CD8-positive, alpha-beta memory T cell (primary cell): Measurements from ENCODE around the gene CCDC172. TPM values are rescaled to one million over a fixed set of nuclear protein-coding genes. Genes with fewer than 3 reads are reported as not detected.

Experiments used
- CTCF ChIA-PET: fragments of 350-600 bp; sonication (Branson Sonifier 250); formaldehyde crosslinking; loops from one replicate; lab custom pipeline; 2021; ENCODE audit warnings: antibody characterized with exemption; lab: Charles Lee
- POLR2A ChIA-PET: fragments of 350-600 bp; sonication (Branson Sonifier 250); formaldehyde crosslinking; loops from one replicate; lab custom pipeline; 2021; ENCODE audit warnings: antibody characterized with exemption; lab: Charles Lee
- DNase-seq, 5 donors: peaks; one replicate each; pipeline versions ENCODE4 v3.0.0 to v3.0.0-alpha.2; 2020 to 2022; ENCODE audit warnings: mixed read lengths in 1 of 5
- H3K27ac ChIP-seq: one replicate; pipeline ENCODE4 v1.7.0; 2013; ENCODE audit warnings: low read depth, mild to moderate bottlenecking, low read length, moderate library complexity
- H3K27me3 ChIP-seq: 2 replicates; pipeline ENCODE4 v1.7.0; 2013; ENCODE audit warnings: low read length, mild to moderate bottlenecking; ENCODE audit not compliant: insufficient read depth, poor library complexity, severe bottlenecking
- H3K36me3 ChIP-seq: 2 replicates; pipeline ENCODE4 v1.7.0; 2013; ENCODE audit warnings: mild to moderate bottlenecking, low read length, moderate library complexity; ENCODE audit not compliant: insufficient read depth
- H3K4me1 ChIP-seq: 2 replicates; pipeline ENCODE4 v1.7.0; 2013; ENCODE audit warnings: mild to moderate bottlenecking, low read length, moderate library complexity; ENCODE audit not compliant: insufficient read depth
- H3K4me3 ChIP-seq: 2 replicates; pipeline ENCODE4 v1.7.0; 2013; ENCODE audit warnings: mild to moderate bottlenecking, low read length
- H3K9me3 ChIP-seq: 2 replicates; pipeline ENCODE4 v1.7.0; 2013; ENCODE audit warnings: mild to moderate bottlenecking, low read length
- H3K27ac Mint-ChIP-seq, 8 donors: one replicate each; pipeline ENCODE4 v1.8.0; 2020 to 2021; ENCODE audit warnings: mixed read lengths in 8 of 8, mild to moderate bottlenecking in 6 of 8, inconsistent platforms in 3 of 8, moderate library complexity in 3 of 8
- H3K27me3 Mint-ChIP-seq, 2 donors: one replicate each; pipeline ENCODE4 v1.8.0; 2020 to 2021; ENCODE audit warnings: mixed read lengths in 2 of 2, mild to moderate bottlenecking in 1 of 2, moderate library complexity in 1 of 2
- H3K36me3 Mint-ChIP-seq, 3 donors: one replicate each; pipeline ENCODE4 v1.8.0; 2020 to 2021; ENCODE audit warnings: mixed read lengths in 3 of 3, inconsistent platforms in 1 of 3, mild to moderate bottlenecking in 1 of 3
- H3K4me1 Mint-ChIP-seq, 3 donors: one replicate each; pipeline ENCODE4 v1.8.0; 2020 to 2021; ENCODE audit warnings: mixed read lengths in 3 of 3, inconsistent platforms in 1 of 3, mild to moderate bottlenecking in 1 of 3
- H3K4me3 Mint-ChIP-seq, 7 donors: one replicate each; pipeline ENCODE4 v1.8.0; 2020 to 2021; ENCODE audit warnings: mixed read lengths in 7 of 7, mild to moderate bottlenecking in 6 of 7, moderate library complexity in 4 of 7, inconsistent platforms in 2 of 7
- H3K9me3 Mint-ChIP-seq, 5 donors: one replicate each; pipeline ENCODE4 v1.8.0; 2020 to 2022; ENCODE audit warnings: mixed read lengths in 5 of 5, mild to moderate bottlenecking in 3 of 5, moderate library complexity in 2 of 5, inconsistent platforms in 1 of 5
- polyA plus RNA-seq: library from polyadenylated mRNA; unstranded; fragments of 300-500 nt; fragmentation: Illumina TruSeq; gene quantifications from one replicate; pipeline ENCODE4 v1.2.3, GENCODE V29; 2021
- total RNA-seq, 2 experiments: library from RNA; stranded (reverse); gene quantifications; one replicate each; pipeline ENCODE4 v1.2.3, GENCODE V29; 2021

Gene CCDC172
- total and polyA plus RNA-seq, 3 experiments from 2014 or later, result not detected

GRCh38 chr10:116296291-116296721 is 27.9 kb upstream of the CCDC172 start:
- H3K9me3 Mint-ChIP-seq, result peaks cover 0 to 8% (median 0%) of the 10 kb centered on the region in 5 donors
- Histone ChIP-seq H3K27ac (no peak overlapping the region), H3K4me1 (no peaks in the 10 kb centered on the region), H3K27me3 (no peaks in the 10 kb centered on the region), H3K4me3 (no peak overlapping the region), H3K9me3 (no peaks in the 10 kb centered on the region), H3K36me3 (no peaks in the 10 kb centered on the region)
- no peak overlapping the region for H3K27ac Mint-ChIP-seq
- H3K27me3 Mint-ChIP-seq, result peaks cover 0 to 2% of the 10 kb centered on the region in 2 donors
- no peak overlapping the region for H3K4me3 Mint-ChIP-seq
- no peak for DNase-seq
- H3K36me3 Mint-ChIP-seq, result peaks cover 0 to 1% (median 0%) of the 10 kb centered on the region in 3 donors
- CTCF ChIA-PET, result no interaction called here
- H3K4me1 Mint-ChIP-seq, result no peaks in the 10 kb centered on the region
- POLR2A ChIA-PET, result no interaction called here

DNA sequence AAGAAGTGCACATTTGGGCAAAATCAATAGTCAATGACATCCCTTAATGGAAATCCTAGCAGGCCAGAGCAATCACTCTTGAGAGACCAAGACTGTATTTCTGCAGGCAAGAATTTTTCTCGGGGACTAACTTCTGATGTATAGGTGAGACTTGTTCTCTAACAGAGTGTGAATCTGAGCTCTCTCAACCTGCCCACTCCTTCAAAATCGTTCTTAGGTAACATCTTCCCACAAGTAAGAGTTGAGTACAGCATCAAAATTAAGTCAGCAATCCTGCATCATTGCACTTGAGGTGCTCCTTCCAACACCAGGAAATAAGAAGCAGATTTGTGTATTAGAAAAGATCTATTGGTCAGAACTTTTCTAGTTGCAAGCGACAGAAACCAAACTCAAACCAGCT is 25.7 kb upstream of the CCDC172 start:
- H3K9me3 ChIP-seq, result no peaks in the 10 kb centered on the region
- Mint-ChIP-seq H3K36me3 (peaks cover 0 to 1% (median 0%) of the 10 kb centered on the region in 3 donors), H3K4me3 (no peak overlapping the region), H3K9me3 (peaks cover 2 to 18% (median 6%) of the 10 kb centered on the region in 5 donors), H3K27ac (no peak overlapping the region), H3K4me1 (no peaks in the 10 kb centered on the region), H3K27me3 (peaks cover 0 to 2% of the 10 kb centered on the region in 2 donors)
- ChIA-PET POLR2A (no interaction called here), CTCF (no interaction called here)
- DNase-seq, result no peak
- H3K4me1 ChIP-seq, result no peaks in the 10 kb centered on the region
- H3K4me3 ChIP-seq, result no peak overlapping the region
- H3K27me3 ChIP-seq, result no peaks in the 10 kb centered on the region
- no peak overlapping the region for H3K27ac ChIP-seq
- H3K36me3 ChIP-seq, result no peaks in the 10 kb centered on the region

- H3K27ac Mint-ChIP-seq, result no peak overlapping the region
Observed at GRCh38 chr10:116300542-116300941, 23.7 kb upstream of the CCDC172 start.

DNA sequence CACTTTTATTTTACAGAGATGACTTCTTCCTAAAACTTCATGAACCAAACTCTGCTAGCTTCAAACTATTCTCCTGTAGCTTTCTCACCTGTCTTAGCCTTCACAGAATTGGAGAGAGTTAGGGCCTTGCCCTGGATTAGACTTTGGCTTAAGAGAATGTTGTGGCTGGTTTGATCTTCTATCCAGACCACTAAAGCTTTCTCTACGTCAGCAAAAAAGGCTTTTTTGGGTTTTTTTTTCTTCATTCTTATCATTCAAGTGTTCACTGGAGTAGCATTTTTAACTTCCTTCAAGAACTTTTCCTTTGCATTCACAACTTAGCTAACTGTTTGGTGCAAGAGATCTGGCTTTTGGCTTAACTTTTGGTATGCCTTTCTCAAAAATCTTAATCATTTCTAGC is 19.3 kb upstream of the CCDC172 start:
- ChIA-PET CTCF (no interaction called here), POLR2A (no interaction called here)
- Mint-ChIP-seq H3K36me3 (no peaks in the 10 kb centered on the region), H3K4me3 (no peak overlapping the region), H3K27ac (no peak overlapping the region), H3K4me1 (no peaks in the 10 kb centered on the region), H3K9me3 (peaks cover 3 to 14% (median 6%) of the 10 kb centered on the region in 5 donors), H3K27me3 (no peaks in the 10 kb centered on the region)
- H3K9me3 ChIP-seq, result no peaks in the 10 kb centered on the region
- H3K27ac ChIP-seq, result no peak overlapping the region
- H3K4me3 ChIP-seq, result no peak overlapping the region
- no peak for DNase-seq
- no peaks in the 10 kb centered on the region for H3K4me1 ChIP-seq
- H3K27me3 ChIP-seq, result no peaks in the 10 kb centered on the region
- no peaks in the 10 kb centered on the region for H3K36me3 ChIP-seq

More at GRCh38 chr10:116300542-116300941, 23.7 kb upstream of the CCDC172 start:
- Histone ChIP-seq H3K36me3 (no peaks in the 10 kb centered on the region), H3K4me3 (no peak overlapping the region), H3K4me1 (no peaks in the 10 kb centered on the region), H3K27ac (no peak overlapping the region), H3K9me3 (no peaks in the 10 kb centered on the region), H3K27me3 (no peaks in the 10 kb centered on the region)
- Mint-ChIP-seq H3K36me3 (peaks cover 0 to 1% (median 0%) of the 10 kb centered on the region in 3 donors), H3K4me3 (no peak overlapping the region), H3K9me3 (peaks cover 2 to 18% (median 6%) of the 10 kb centered on the region in 5 donors), H3K4me1 (no peaks in the 10 kb centered on the region), H3K27me3 (peaks cover 0 to 2% of the 10 kb centered on the region in 2 donors)
- ChIA-PET POLR2A (no interaction called here), CTCF (no interaction called here)
- DNase-seq, result no peak

DNA sequence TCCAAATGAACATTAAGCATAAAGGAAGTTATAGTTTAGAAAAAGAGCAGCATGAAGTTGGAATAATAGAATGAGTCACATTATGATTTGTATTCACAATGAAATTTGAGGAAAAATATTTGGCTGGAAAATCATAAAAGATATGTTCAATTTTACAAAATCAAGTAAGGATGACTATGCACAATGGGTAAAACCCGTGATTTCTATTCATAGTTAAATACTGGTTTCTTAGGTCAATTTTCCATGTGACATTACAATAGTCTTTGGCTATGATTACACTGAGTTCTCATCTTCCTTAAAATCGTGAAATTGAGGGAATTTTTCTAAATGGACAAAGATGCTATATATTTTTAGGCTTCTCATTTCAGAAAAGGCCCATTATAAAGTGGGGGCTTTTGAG is 17.4 kb upstream of the CCDC172 start:
- CTCF ChIA-PET, result no interaction called here
- H3K4me1 ChIP-seq, result no peaks in the 10 kb centered on the region
- no peak overlapping the region for H3K27ac ChIP-seq
- H3K4me3 Mint-ChIP-seq, result no peak overlapping the region
- no peak overlapping the region for H3K27ac Mint-ChIP-seq
- no peaks in the 10 kb centered on the region for H3K4me1 Mint-ChIP-seq
- no peaks in the 10 kb centered on the region for H3K27me3 ChIP-seq
- no peak overlapping the region for H3K4me3 ChIP-seq
- POLR2A ChIA-PET, result no interaction called here
- no peaks in the 10 kb centered on the region for H3K36me3 ChIP-seq
- H3K9me3 Mint-ChIP-seq, result peaks cover 3 to 13% (median 6%) of the 10 kb centered on the region in 5 donors
- no peaks in the 10 kb centered on the region for H3K27me3 Mint-ChIP-seq
- DNase-seq, result no peak
- no peaks in the 10 kb centered on the region for H3K36me3 Mint-ChIP-seq
- no peaks in the 10 kb centered on the region for H3K9me3 ChIP-seq

DNA sequence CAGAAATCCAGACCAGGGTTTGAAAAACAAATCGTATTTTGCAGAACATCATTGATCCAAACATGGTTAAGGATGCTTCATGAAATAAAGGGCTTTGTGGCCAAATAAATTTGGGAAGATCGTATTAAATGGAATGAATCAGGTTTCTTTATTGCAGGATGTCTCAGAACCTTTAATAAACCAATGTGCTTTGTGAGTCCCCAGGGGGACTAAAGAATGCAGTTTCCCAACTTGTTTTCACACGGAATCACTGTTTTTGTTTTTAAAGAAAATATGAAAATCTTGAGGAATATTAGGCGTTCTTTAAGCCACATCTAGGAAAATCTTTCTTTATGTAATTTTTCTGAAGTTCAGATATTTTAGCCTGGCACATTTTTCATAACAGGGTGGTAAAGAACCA is 16.8 kb upstream of the CCDC172 start:
- H3K4me1 ChIP-seq, result no peaks in the 10 kb centered on the region
- CTCF ChIA-PET, result no interaction called here
- peaks cover 3 to 10% (median 6%) of the 10 kb centered on the region in 5 donors for H3K9me3 Mint-ChIP-seq
- no peak overlapping the region for H3K27ac ChIP-seq
- H3K36me3 ChIP-seq, result no peaks in the 10 kb centered on the region
- H3K9me3 ChIP-seq, result no peaks in the 10 kb centered on the region
- no peaks in the 10 kb centered on the region for H3K27me3 Mint-ChIP-seq
- POLR2A ChIA-PET, result no interaction called here
- H3K27me3 ChIP-seq, result no peaks in the 10 kb centered on the region
- no peaks in the 10 kb centered on the region for H3K36me3 Mint-ChIP-seq
- no peak for DNase-seq
- H3K4me3 Mint-ChIP-seq, result no peak overlapping the region
- no peak overlapping the region for H3K27ac Mint-ChIP-seq
- no peaks in the 10 kb centered on the region for H3K4me1 Mint-ChIP-seq
- H3K4me3 ChIP-seq, result no peak overlapping the region

DNA sequence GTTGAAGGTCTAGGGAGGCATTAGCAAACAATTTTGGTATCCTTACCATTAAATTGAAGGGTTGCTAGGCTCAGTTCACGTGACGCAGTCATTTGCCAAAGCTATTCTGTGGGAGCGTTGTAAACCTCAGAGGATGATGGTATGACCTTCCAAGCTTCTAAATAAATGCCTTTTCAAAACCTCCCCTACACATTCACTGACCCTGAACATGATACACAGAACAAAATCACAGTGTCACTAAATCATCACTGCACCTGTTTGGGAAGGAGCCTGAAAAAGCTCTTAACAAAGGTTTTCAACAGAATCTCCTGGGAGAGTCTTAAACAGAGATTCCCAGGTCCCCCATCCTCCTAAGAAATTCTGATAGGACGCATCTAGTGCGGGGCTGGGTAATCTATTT is 13.2 kb upstream of the CCDC172 start:
- H3K4me3 ChIP-seq, result no peak overlapping the region
- H3K36me3 Mint-ChIP-seq, result no peaks in the 10 kb centered on the region
- no peaks in the 10 kb centered on the region for H3K4me1 ChIP-seq
- H3K27ac Mint-ChIP-seq, result no peak overlapping the region
- H3K27me3 Mint-ChIP-seq, result no peaks in the 10 kb centered on the region
- ChIA-PET POLR2A (no interaction called here), CTCF (no interaction called here)
- H3K9me3 ChIP-seq, result no peaks in the 10 kb centered on the region
- H3K9me3 Mint-ChIP-seq, result peaks cover 0 to 8% (median 4%) of the 10 kb centered on the region in 5 donors
- H3K4me1 Mint-ChIP-seq, result no peaks in the 10 kb centered on the region
- no peaks in the 10 kb centered on the region for H3K36me3 ChIP-seq
- H3K4me3 Mint-ChIP-seq, result no peak overlapping the region
- no peak overlapping the region for H3K27ac ChIP-seq
- DNase-seq, result no peak
- no peaks in the 10 kb centered on the region for H3K27me3 ChIP-seq

DNA sequence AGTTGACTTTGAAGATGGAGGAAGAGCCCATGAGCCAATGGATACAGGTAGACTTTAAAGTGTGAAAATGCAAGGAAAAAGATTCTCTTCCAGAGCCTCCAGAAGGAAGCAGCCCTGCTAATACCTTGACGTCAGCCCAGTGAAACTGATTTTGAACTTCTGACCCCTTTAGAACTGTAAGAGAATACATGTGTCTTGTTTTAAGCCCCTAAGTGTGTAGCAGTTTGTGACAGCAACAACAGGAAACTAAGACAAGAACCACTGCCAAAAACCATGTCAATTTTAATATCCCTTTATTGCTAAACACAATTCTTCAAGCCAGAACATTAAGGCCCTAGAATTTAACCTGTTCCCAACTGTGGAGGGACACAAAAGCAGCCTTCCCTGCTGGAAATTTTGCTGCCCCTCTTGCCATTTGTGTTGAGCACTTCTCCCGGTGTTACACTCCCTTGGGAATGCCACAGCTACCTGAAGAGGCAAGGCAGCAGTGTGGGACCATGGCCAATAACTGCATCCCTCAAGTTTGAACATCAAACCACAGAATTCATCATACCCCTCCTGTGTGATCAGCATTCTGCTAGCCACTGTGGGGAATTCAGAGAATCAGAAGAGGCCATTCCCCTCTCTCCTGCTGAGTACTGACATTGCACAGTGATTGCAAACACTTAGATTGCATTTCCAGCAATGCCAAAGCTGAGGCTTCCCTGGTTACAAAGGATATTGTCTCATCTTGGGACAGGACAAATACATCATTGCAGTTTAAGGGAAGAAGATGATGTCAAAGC is 12.3 kb upstream of the CCDC172 start:
- POLR2A ChIA-PET, result no interaction called here

More for the DNA sequence above, 12.3 kb upstream of the CCDC172 start:
- no peaks in the 10 kb centered on the region for H3K36me3 Mint-ChIP-seq
- Histone ChIP-seq H3K27ac (no peak overlapping the region), H3K9me3 (no peaks in the 10 kb centered on the region), H3K27me3 (no peaks in the 10 kb centered on the region), H3K4me1 (no peaks in the 10 kb centered on the region), H3K4me3 (no peak overlapping the region), H3K36me3 (no peaks in the 10 kb centered on the region)
- CTCF ChIA-PET, result no interaction called here
- no peak for DNase-seq
- H3K4me3 Mint-ChIP-seq, result no peak overlapping the region
- H3K9me3 Mint-ChIP-seq, result peaks cover 0 to 8% (median 3%) of the 10 kb centered on the region in 5 donors
- H3K4me1 Mint-ChIP-seq, result no peaks in the 10 kb centered on the region
- H3K27me3 Mint-ChIP-seq, result no peaks in the 10 kb centered on the region
- no peak overlapping the region for H3K27ac Mint-ChIP-seq
